ES-I3 (cell line): ENCODE data around the gene SKP1.

ENCODE experiments used
- H3K36me3 ChIP-seq: 2 replicates; pipeline ENCODE4 v1.6.1; 2013; ENCODE audit warnings: mild to moderate bottlenecking, low read length, control low read depth, moderate library complexity; ENCODE audit not compliant: insufficient read depth
- H3K4me1 ChIP-seq: 2 replicates; pipeline ENCODE4 v1.6.1; 2013; ENCODE audit warnings: mild to moderate bottlenecking, control low read depth, low read length; ENCODE audit not compliant: insufficient read depth
- H3K9ac ChIP-seq: 2 replicates; pipeline ENCODE4 v1.6.1; 2013; ENCODE audit warnings: low read depth, mild to moderate bottlenecking, low read length, moderate library complexity
- H3K9me3 ChIP-seq: 2 replicates; pipeline ENCODE4 v1.6.1; 2013; ENCODE audit warnings: mild to moderate bottlenecking, low read length, moderate library complexity; ENCODE audit not compliant: control insufficient read depth, insufficient read depth

SKP1 gene

DNA sequence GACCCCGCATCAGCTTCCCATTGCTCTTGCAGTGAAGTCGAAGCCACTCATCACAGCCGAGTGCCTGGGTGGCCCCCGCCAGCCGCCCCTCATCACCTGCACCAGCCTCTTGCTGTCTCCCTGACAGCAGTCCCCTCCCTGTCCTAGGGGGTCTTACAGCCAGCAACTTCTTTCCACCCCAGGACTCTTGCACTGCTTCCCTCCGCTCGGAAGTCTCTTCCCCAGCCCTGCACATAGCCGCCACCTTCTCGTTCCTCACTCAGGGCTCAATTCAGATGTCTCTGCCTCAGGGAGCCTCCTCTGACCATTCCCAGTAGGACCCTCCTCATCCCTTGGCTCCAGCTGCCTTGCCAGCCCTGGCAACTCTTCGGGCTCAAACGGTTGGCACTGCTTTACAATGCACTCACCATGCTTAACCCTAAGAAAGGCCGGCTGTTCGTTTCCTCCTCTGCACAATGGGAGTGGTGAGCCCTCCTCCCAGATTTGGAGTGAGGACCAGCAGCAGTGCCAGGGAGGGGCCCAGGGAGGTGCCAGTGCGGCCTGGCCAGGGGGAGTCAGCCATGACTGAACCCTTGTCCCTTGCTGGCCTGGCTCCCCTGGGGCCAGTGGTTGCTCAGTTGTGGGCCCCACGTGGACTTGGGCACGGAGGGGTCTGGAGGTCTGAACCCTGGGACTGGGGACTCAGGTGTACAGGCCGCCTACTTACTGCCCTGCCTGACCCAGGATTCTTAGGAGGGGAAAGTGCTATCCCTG lies 56.2 kb downstream of the SKP1 start:
- H3K9ac ChIP-seq = no peak overlapping the region
- no peaks in the 10 kb centered on the region for H3K4me1 ChIP-seq
- H3K9me3 ChIP-seq = no peaks in the 10 kb centered on the region
- peaks cover 5% of the 10 kb centered on the region; the same call in 1 of the 2 replicates for H3K36me3 ChIP-seq

DNA sequence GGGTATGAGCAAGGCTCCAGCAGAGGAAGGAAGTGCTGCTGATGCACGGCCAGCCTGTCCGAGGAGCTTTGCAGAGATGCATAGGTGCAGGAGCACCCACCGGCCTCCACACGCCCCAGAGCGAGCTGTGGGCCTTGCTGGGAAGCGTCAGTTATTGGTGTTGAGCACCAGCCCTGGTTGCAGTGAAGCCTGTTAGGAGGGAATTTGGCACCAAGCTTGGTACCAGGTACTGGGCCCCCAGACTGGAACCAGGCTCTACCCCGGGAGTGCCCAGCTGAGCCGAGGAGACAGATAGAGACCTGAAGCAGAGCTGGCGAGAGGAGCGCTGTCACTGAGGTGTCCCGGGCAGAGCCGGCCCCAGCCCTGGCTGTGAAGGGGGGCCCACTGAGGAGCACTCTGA lies 57.0 kb downstream of the SKP1 start:
- Histone ChIP-seq H3K4me1 (no peaks in the 10 kb centered on the region), H3K9me3 (no peaks in the 10 kb centered on the region), H3K36me3 (peaks cover 5% of the 10 kb centered on the region; the same call in 1 of the 2 replicates), H3K9ac (no peak overlapping the region)

DNA sequence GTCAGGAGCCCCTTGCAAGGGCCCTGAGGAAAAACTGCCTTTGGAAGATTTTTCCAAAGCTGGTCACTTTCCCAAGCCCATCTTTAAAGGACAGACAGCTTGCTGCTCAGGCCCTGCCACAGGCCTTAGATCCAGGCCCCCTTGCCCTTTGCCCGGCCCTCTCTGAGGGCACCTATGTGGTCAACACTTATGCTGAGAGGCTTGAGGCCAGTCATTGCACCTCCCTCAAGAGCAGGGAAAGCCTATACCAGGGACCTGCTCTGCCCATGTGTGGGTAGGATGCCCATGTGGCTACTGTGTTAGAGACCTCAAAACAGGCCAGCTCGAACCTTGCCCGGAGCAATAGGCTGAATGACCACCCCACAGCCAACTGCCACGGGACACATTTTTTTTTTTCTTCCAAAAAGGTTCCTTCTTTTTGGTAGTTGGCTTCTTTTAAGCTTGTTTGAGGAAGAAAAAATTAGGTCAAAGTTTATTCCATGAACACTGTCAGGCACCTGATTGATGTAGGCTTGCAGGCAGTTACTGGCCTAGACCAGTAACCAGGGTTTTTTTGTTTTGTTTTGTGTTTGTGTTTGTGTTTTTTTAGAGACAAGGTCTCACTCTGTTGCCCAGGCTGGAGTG lies 58.4 kb downstream of the SKP1 start:
- peaks cover 5% of the 10 kb centered on the region; the same call in 1 of the 2 replicates for H3K36me3 ChIP-seq
- no peaks in the 10 kb centered on the region; the same call in 1 of the 2 replicates for H3K4me1 ChIP-seq
- H3K9me3 ChIP-seq = no peaks in the 10 kb centered on the region
- H3K9ac ChIP-seq = no peak overlapping the region

DNA sequence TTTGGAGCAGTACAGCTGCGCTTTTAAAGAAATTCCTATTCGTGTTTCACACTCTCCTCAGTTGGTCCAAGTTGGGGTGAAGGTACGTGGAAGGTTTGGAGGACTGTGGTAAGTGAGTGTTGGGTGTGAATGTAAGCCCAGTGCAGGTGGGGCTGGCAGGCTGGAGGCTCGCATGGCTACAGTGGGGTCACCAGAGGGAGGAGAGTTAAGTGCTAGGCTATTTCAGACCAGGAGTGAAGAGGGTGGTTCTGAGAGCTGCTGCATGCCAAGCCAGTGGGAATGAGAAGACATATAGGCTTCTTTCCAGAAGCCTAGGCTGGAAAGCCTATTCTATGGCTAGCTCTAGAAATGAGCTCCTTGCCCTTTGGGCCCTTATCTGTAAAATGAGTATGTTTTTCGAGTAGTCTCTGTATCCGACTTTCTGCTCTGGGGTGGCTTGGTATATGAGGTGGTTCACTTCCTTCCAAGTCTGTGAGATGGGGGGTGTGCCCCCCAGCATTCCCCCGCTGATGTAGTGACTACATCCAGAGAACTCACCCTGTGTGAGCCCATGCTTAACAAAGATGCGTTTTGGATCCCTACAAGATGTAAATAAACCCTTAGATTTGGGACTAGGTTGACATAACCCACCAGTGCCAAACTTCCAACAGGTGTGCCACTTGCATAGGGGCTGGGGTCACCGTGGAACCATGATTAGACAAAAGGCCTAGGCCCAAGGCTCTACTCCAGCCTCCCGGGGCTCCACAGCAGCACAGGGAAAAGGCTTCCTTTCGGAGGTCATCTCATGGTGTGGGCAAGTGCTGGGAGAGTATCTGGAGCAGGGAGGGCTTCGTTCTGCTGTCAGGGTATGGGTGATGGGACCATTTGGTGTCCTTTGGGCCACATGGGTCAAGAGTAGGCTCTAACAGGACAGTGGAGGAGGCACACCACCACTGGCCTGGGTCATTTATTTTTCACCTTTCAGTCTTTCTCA lies 59.7 kb downstream of the SKP1 start:
- H3K36me3 ChIP-seq = peaks cover 5% of the 10 kb centered on the region; the same call in 1 of the 2 replicates
- H3K9ac ChIP-seq = no peak overlapping the region
- peaks cover 3% of the 10 kb centered on the region; the same call in 1 of the 2 replicates for H3K4me1 ChIP-seq

DNA sequence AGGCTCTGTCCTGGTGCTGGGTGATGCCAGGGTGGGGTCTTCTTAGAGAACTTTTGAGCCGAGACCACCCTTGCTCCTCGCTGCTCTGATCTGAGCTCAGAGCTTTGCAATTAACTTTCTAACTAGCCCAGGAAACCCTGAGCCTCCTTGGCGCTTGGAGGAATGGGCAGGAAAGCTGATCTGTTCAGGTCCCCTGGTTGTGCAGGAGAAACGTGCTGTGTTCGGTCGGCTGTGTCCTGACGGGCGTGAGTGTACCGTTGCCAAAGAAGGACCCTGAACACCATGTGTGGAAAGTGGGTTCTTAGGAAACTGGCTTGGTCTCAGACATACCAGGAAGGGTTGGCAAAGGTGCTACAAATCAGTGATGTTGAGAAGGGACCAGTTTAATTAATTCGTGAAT lies 60.5 kb downstream of the SKP1 start:
- peaks cover 5% of the 10 kb centered on the region; the same call in 1 of the 2 replicates for H3K36me3 ChIP-seq
- H3K9ac ChIP-seq = no peak overlapping the region
- H3K9me3 ChIP-seq = no peaks in the 10 kb centered on the region
- H3K4me1 ChIP-seq = peaks cover 3% of the 10 kb centered on the region; the same call in 1 of the 2 replicates

More for the DNA sequence above, 59.7 kb downstream of the SKP1 start:
- no peaks in the 10 kb centered on the region for H3K9me3 ChIP-seq

DNA sequence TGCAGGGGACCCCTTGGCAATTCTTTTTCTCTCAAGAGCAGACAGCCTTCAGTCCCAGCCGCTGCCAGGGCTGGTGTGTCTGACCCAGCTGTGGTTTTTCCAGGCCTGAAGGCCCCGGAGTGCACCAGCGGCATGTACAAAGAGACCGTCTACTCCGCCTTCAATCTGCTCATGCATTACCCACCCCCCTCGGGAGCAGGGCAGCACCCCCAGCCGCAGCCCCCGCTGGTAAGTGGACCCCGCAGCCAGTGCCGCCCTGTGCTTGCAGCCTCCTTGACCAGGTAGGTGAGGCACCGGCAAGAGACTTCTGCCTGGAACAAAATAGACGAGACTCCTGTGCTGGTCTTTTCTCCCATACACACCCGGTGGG lies 61.0 kb downstream of the SKP1 start:
- H3K4me1 ChIP-seq = peaks cover 3% of the 10 kb centered on the region; the same call in 1 of the 2 replicates
- no peaks in the 10 kb centered on the region for H3K9me3 ChIP-seq
- H3K9ac ChIP-seq = peak overlapping the region; percentile 75; the same call in 1 of the 2 replicates
- H3K36me3 ChIP-seq = peaks cover 5% of the 10 kb centered on the region; the same call in 1 of the 2 replicates

DNA sequence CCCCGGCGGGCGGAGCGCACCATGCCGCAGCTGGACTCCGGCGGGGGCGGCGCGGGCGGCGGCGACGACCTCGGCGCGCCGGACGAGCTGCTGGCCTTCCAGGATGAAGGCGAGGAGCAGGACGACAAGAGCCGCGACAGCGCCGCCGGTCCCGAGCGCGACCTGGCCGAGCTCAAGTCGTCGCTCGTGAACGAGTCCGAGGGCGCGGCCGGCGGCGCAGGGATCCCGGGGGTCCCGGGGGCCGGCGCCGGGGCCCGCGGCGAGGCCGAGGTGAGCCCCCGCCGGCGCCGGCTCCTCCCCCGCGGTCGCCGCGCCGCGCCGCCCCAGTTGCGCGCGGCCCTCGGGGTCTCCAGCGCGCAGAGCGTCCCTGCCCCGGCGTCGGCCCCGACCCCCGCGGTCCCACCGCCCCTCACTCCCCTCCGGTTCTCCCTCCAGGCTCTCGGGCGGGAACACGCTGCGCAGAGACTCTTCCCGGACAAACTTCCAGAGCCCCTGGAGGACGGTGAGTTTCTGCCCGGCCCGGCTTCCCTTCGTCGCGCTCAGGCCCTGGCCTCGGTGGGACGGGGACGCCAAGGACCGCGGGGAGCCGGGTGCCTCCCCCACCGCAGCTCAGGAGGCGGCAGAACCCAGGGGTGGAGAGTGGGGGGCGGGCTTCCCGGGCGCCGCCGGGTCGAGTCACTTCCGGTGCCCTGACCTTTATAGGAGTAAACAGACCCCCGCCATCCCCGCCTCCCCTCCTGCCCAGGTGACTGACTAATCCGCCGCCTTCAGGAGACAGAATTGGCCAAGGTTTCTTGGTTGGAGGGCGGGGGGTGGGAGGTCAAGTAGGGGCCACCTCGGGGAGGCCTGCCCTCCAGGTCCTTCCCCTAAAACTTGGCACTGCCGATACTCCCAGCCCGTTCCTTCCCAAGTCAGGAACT lies 61.6 kb downstream of the SKP1 start:
- Histone ChIP-seq H3K4me1 (peaks cover 3% of the 10 kb centered on the region; the same call in 1 of the 2 replicates), H3K9ac (peak overlapping the region; percentile 75), H3K9me3 (no peaks in the 10 kb centered on the region), H3K36me3 (peaks cover 5% of the 10 kb centered on the region; the same call in 1 of the 2 replicates)

DNA sequence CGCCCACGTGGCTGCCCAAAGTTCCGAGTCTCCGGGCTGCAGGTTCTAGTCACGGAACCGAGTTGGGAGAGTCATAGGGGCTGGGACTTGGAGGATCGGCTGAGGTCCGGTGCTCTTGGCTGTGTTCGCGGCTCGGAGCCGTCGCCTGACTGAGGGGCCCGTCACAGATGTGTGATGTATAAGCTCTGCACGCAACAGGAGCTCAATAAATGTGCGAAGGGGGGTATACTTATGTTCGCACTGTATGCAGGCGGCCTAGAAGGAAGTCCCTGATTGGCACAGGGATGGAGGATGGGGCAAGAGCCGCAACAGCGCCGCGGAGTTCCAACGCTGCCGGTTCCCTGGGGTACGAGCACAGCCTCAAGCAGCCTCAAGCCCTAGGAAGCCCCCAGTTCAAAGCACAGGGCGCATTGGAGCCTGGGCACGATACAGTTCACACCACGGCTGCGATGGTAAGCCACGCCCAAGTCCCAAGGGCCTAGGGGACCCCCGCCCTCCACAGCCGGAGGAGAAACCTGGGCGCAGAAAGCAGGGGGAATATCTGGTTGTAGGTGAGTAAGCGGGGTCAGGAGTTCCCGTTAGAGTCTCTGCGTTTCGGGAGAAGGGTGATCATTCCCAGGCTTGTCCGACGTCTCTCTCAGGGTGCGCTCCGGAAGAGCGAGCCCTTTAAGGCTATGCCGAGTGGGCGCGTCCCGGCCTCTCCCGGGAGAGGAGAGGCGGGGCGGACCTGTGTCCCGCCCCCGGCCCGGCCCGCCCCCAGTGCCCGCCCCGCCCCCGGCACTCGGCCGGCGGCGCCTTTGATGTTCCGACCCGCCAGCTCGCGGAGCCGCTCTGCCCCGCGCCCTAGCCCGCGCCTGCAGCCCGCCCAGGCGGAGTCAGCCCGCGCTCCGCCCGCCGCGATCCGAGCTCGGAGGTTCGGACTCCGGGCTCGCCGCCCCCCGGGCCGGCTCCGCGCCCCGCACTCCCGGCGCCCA lies 62.6 kb downstream of the SKP1 start, which contains the start of gene TCF7:
TCF7 (plus strand) TSS at position 780 of the 974 bp plus-strand sequence. CDS start 226 bp downstream, outside the sequence.
- peaks cover 3% of the 10 kb centered on the region; the same call in 1 of the 2 replicates for H3K4me1 ChIP-seq
- peaks cover 5% of the 10 kb centered on the region; the same call in 1 of the 2 replicates for H3K36me3 ChIP-seq
- H3K9ac ChIP-seq = peak within 1 kb of the TSS; percentile 75
- no peaks in the 10 kb centered on the region for H3K9me3 ChIP-seq

DNA sequence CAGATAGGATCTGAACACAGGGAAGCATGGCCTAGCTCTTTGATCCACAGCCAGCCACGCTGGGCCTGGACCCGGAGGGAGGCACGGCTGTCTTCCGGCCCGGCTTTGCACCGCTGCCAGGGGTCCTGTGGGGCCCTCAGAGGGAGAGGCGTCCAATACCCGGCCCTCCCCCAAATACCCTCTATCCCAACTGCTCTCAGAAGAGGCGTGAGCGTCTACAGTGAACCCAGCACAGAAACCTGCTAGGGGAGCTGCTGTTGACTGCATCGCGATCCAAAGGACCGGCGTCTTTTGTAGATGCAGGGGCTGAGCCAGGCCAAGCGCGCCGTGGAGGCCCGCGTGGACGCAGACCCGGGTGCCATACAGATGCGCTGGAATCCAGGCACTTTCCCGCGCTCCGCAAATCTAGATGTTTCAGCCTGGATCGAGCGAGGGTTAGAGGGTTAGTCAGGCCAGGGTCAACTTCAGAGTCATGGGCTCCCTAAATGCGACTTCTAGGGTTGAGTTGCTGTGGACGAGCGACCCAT lies 63.3 kb downstream of the SKP1 start:
- H3K9me3 ChIP-seq = no peaks in the 10 kb centered on the region
- peaks cover 3% of the 10 kb centered on the region; the same call in 1 of the 2 replicates for H3K4me1 ChIP-seq
- H3K9ac ChIP-seq = peak overlapping the region; percentile 46

DNA sequence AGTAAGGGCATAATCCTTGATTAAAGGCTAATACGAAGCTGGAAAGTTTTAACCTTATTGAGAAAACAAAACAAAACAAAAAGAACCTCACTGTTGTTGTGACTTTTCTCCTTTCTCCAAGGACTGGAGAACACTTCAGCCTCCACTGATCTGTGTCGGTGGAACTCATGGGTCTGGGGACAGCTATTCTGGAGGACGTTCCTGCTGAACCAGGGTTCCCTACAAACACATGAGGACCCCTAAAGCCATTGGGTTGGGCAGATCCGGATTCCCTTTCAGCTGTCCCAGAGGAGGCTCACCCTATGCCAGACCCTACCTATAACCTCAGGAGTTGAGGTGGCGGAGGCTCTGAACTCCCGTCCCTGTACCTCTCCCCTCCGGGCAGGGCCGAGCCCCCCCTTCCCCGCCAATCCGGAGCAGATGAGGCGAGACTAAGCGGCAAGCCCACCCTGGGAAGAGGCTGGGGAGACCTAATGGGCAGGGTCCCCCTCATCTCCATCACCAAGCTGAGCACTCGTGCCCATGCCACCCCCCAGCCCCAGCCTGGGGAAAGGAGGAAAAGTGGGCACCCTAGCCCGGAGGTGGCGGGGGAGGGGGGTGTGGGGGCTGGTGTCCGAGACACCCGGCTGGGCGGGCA lies 63.9 kb downstream of the SKP1 start:
- H3K9ac ChIP-seq = no peak overlapping the region
- no peaks in the 10 kb centered on the region for H3K9me3 ChIP-seq
- H3K4me1 ChIP-seq = peaks cover 3% of the 10 kb centered on the region; the same call in 1 of the 2 replicates
- H3K36me3 ChIP-seq = peaks cover 5% of the 10 kb centered on the region; the same call in 1 of the 2 replicates

More for the DNA sequence above, 63.3 kb downstream of the SKP1 start:
- peaks cover 5% of the 10 kb centered on the region; the same call in 1 of the 2 replicates for H3K36me3 ChIP-seq

DNA sequence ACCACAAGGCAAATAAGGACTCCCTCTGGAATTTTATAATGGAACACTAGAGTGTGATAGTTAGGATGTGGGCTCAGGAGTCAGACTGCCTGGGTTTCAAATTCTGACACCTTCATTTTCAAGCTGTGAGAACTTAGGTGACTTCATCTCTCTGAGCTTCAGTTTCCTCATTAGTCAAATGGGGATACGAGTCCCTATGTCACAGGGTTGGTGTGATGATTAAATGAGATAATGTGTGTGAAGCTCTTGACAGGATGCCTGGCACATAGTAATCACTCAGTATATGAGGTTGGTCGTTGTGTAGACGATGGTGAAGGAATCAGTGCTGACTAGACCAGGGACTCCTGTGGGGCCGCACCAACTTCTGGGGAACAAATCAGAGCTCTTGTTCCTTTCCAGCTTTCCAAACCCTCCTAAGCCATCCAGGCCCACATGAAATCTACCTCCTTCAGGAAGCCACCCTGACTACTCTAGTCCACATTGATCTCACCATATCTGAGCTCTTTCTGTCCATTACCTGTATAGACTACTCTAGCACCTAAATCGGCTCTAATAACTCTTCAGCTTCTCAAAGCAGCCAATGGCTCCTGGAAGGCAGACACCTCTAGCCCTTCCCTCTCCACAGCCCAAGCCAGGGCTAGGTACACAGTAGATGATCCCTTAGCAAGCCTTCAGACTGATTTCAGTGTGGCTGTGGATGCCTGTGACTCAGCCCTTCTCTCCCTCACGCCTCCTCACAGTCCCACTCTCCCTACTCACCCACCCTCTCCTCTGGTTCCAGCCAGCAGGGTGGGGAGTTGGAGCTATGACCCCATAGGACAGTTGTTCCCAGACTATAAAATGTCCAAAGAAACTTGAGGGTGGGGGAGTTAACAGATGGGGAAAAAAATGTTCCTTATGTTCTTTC lies 64.8 kb downstream of the SKP1 start:
- Histone ChIP-seq H3K36me3 (no peaks in the 10 kb centered on the region; the same call in 1 of the 2 replicates), H3K9me3 (no peaks in the 10 kb centered on the region), H3K4me1 (peaks cover 3% of the 10 kb centered on the region; the same call in 1 of the 2 replicates), H3K9ac (no peak overlapping the region)
